ENCODE results near the gene PCYOX1L. TPM values are rescaled to one million over a fixed set of nuclear protein-coding genes. Genes with fewer than 3 reads are reported as not detected.

Gene PCYOX1L, protein sequence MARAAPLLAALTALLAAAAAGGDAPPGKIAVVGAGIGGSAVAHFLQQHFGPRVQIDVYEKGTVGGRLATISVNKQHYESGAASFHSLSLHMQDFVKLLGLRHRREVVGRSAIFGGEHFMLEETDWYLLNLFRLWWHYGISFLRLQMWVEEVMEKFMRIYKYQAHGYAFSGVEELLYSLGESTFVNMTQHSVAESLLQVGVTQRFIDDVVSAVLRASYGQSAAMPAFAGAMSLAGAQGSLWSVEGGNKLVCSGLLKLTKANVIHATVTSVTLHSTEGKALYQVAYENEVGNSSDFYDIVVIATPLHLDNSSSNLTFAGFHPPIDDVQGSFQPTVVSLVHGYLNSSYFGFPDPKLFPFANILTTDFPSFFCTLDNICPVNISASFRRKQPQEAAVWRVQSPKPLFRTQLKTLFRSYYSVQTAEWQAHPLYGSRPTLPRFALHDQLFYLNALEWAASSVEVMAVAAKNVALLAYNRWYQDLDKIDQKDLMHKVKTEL
- total RNA-seq = 7.3 and 17.7 TPM in 2 replicates

DNA sequence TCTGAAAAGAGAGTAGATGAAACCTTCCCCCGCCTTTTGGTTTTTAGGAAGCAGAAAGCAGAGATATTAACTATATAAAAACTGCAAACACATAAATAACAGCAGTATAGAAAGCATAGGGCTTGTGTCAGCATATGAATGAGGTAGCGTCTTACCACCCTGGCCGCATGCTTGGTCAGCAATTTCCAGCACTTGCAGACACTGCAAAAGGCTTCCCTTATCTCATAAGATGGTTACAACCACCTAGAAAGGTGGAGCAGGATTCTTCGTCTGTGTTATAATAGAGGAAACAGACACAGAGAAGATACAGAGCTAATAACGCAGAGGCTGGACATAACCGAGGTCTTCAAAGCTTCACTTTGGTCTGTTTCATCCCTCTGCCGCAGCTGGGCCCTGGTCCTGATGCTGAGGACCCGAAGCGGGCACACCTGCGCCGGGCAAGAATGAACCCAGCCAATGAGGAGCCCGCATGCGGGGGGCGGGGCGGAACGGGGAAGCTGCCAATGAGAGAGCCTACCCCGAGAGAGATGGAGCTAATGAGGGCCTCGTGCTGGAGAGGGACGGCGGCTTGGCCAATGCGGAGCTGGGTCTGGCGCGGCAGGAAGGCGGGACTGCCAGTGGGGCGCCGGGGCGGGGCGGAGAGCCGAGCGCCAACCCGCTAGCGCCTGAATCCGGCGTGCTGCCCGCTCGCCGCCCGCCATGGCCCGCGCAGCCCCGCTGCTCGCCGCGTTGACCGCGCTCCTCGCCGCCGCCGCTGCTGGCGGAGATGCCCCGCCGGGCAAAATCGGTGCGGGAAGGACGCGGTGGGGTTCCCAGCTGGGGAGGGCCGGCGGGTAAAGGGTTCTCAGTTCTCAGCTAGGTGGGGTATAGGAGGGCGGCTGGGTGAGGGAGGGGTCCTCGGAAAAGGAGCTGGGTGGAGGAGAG is at the start of gene PCYOX1L:
PCYOX1L (plus strand) TSS at position 677 of the 924 bp plus-strand sequence; CDS start at position 700, 23 bp downstream.

GRCh38 chr5:149345147-149345891 is 12.5 kb upstream of the PCYOX1L start, which contains the start of gene GRPEL2:
GRPEL2 (plus strand) TSS chr5:149345499; CDS start chr5:149345540, 41 bp downstream.

GRCh38 chr5:149379177-149379761 is 21.4 kb downstream of the PCYOX1L start, which contains the start of gene IL17B:
IL17B (minus strand) TSS chr5:149379292; CDS start chr5:149379225, 67 bp downstream.

Other genes starting within 250 kb of the PCYOX1L start
- 23.3 and 40.3 TPM in 2 replicates for gene ABLIM3, start 216.6 kb upstream of the PCYOX1L start, total RNA-seq
- gene AFAP1L1, start 86.2 kb upstream of the PCYOX1L start, total RNA-seq = 137 and 216 TPM in 2 replicates
- gene GRPEL2, start 12.5 kb upstream of the PCYOX1L start, total RNA-seq = 18.5 and 87.2 TPM in 2 replicates
- not detected in 2 replicates for gene IL17B, start 21.2 kb downstream of the PCYOX1L start, total RNA-seq
- gene CSNK1A1, start 193.4 kb downstream of the PCYOX1L start, total RNA-seq = 244 and 481 TPM in 2 replicates
- gene ARHGEF37, start 223.5 kb downstream of the PCYOX1L start, total RNA-seq = 8.6 and 35.4 TPM in 2 replicates

All from bladder microvascular endothelial cell (primary cell).